ENCODE measurements around the gene ZNF24. TPM values are rescaled to one million over a fixed set of nuclear protein-coding genes. Genes with fewer than 3 reads are reported as not detected.
A peak's percentile ranks its signal among the peaks of the same experiment; 100 is the strongest.

The ZNF24 gene
- total RNA-seq, 2 experiments from 2014 or later = 46.9 to 58.9 TPM

GRCh38 chr18:35376742-35377695 is 32.8 kb upstream of the ZNF24 start, which contains the start of gene ZNF396:
Gene ZNF396 (minus strand): TSS chr18:35377337. CDS start chr18:35374292, 3,045 bp downstream.
- Mint-ChIP-seq H3K9me3 (no peaks in the 10 kb centered on the region), H3K36me3 (ENCODE audit: low read depth) (no peaks in the 10 kb centered on the region), H3K27ac (peak within 1 kb of the TSS; percentile 66), H3K4me3 (peak within 1 kb of the TSS; percentile 73), H3K4me1 (peaks cover 20% of the 10 kb centered on the region), H3K27me3 (peaks cover 16% of the 10 kb centered on the region)
- POLR2A ChIA-PET = no interaction called here
- CTCF ChIA-PET = interaction anchor here (1.0 kb wide), 1 partner anchor 9 kb away, joined by 3 read pairs; no protein-coding TSS in a partner anchor
- DNase-seq = peak; percentile 71

- Mint-ChIP-seq H3K36me3 (ENCODE audit: low read depth) (no peaks in the 10 kb centered on the region), H3K9me3 (no peaks in the 10 kb centered on the region), H3K4me1 (peaks cover 20% of the 10 kb centered on the region), H3K4me3 (peak overlapping the region; percentile 73), H3K27ac (peak overlapping the region; percentile 66), H3K27me3 (peaks cover 16% of the 10 kb centered on the region)
- ChIA-PET POLR2A (no interaction called here), CTCF (no interaction called here)
- DNase-seq = peak; percentile 13
Measured at GRCh38 chr18:35376393-35376741, 32.1 kb upstream of the ZNF24 start.

- no peak overlapping the region for H3K4me3 Mint-ChIP-seq
Measured at GRCh38 chr18:35374708-35375107, 30.5 kb upstream of the ZNF24 start.

GRCh38 chr18:35371412-35372195 is 27.4 kb upstream of the ZNF24 start:
- ChIA-PET CTCF (no interaction called here), POLR2A (no interaction called here)
- Mint-ChIP-seq H3K27me3 (no peaks in the 10 kb centered on the region), H3K9me3 (no peaks in the 10 kb centered on the region), H3K36me3 (ENCODE audit: low read depth) (no peaks in the 10 kb centered on the region), H3K27ac (no peak overlapping the region), H3K4me3 (no peak overlapping the region), H3K4me1 (peaks cover 12% of the 10 kb centered on the region)
- no peak for DNase-seq

More at GRCh38 chr18:35374708-35375107, 30.5 kb upstream of the ZNF24 start:
- no peak for DNase-seq
- H3K9me3 Mint-ChIP-seq = no peaks in the 10 kb centered on the region
- ChIA-PET CTCF (interaction anchor here (1.0 to 1.8 kb wide), 2 partner anchors 10 to 11 kb away, joined by 4 to 5 read pairs; no protein-coding TSS in a partner anchor), POLR2A (no interaction called here)
- no peaks in the 10 kb centered on the region for H3K36me3 Mint-ChIP-seq (ENCODE audit: low read depth)
- H3K27me3 Mint-ChIP-seq = peaks cover 16% of the 10 kb centered on the region
- no peak overlapping the region for H3K27ac Mint-ChIP-seq
- H3K4me1 Mint-ChIP-seq = peaks cover 20% of the 10 kb centered on the region

DNA sequence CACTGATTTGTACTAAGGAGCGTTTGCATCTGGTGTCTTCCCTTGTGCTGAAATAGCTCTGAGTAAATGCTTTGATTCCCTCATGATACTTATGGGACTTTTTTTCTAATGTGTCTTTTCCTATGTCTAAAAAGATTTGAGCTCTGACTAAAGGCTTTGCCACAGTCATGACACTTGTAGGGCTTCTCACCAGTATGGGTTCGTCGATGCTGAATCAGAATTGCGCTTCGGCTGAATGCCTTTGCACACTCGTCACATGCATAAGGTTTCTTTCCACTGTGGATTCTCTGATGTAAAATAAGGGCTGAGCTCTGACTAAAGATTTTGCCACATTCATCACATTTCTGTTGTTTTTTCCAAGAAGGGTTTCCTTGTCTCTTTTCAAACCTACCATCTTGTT is 24.9 kb upstream of the ZNF24 start:
- ChIA-PET POLR2A (no interaction called here), CTCF (no interaction called here)
- H3K27ac Mint-ChIP-seq = no peak overlapping the region
- H3K27me3 Mint-ChIP-seq = peaks cover 5% of the 10 kb centered on the region
- no peak overlapping the region for H3K4me3 Mint-ChIP-seq
- no peaks in the 10 kb centered on the region for H3K36me3 Mint-ChIP-seq (ENCODE audit: low read depth)
- no peaks in the 10 kb centered on the region for H3K9me3 Mint-ChIP-seq
- peaks cover 3% of the 10 kb centered on the region for H3K4me1 Mint-ChIP-seq
- DNase-seq = no peak

GRCh38 chr18:35368595-35368994 is 24.4 kb upstream of the ZNF24 start:
- ChIA-PET POLR2A (no interaction called here), CTCF (no interaction called here)
- Mint-ChIP-seq H3K27ac (no peak overlapping the region), H3K36me3 (ENCODE audit: low read depth) (no peaks in the 10 kb centered on the region), H3K4me3 (no peak overlapping the region), H3K9me3 (no peaks in the 10 kb centered on the region), H3K27me3 (peaks cover 5% of the 10 kb centered on the region), H3K4me1 (peaks cover 3% of the 10 kb centered on the region)
- no peak for DNase-seq

DNA sequence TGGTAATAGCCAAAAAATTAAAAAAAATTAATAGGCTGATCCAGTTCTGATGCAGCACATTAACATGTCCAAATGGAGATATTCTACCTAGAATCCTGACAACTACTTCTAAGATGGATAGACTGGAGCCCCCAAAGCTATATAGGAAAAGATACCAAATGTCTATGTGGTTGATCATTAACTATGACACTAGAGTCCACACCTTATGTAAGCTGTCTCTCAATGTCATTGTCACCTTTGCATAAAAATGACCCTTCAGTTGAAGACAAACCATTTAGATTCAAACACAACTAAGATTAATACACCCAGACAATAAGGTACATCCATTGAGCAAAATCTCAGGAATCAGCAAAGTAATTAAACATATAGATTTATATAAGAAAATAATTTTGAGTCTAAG is 18.3 kb upstream of the ZNF24 start:
- no peak overlapping the region for H3K27ac Mint-ChIP-seq
- no peak for DNase-seq
- ChIA-PET POLR2A (no interaction called here), CTCF (interaction anchor here (1.3 kb wide), 1 partner anchor 24 kb away, joined by 3 read pairs; no protein-coding TSS in a partner anchor)
- H3K36me3 Mint-ChIP-seq (ENCODE audit: low read depth) = no peaks in the 10 kb centered on the region
- no peak overlapping the region for H3K4me3 Mint-ChIP-seq
- H3K27me3 Mint-ChIP-seq = peaks cover 9% of the 10 kb centered on the region
- H3K4me1 Mint-ChIP-seq = no peaks in the 10 kb centered on the region
- H3K9me3 Mint-ChIP-seq = no peaks in the 10 kb centered on the region

GRCh38 chr18:35361570-35362321 is 17.5 kb upstream of the ZNF24 start:
- no peaks in the 10 kb centered on the region for H3K36me3 Mint-ChIP-seq (ENCODE audit: low read depth)
- POLR2A ChIA-PET = no interaction called here
- H3K27me3 Mint-ChIP-seq = peaks cover 9% of the 10 kb centered on the region
- H3K4me1 Mint-ChIP-seq = no peaks in the 10 kb centered on the region
- H3K9me3 Mint-ChIP-seq = no peaks in the 10 kb centered on the region
- no peak for DNase-seq
- H3K27ac Mint-ChIP-seq = no peak overlapping the region
- no peak overlapping the region for H3K4me3 Mint-ChIP-seq
- CTCF ChIA-PET = interaction anchor here (1.0 to 1.3 kb wide), 2 partner anchors 11 to 25 kb away, joined by 3 read pairs; no protein-coding TSS in a partner anchor

GRCh38 chr18:35355140-35355618 is 11.0 kb upstream of the ZNF24 start:
- peak; percentile 64 for DNase-seq
- CTCF ChIA-PET = interaction anchor here (0.5 to 2.3 kb wide), 3 partner anchors 10 to 109 kb away, joined by 3 to 14 read pairs (median 3); partner anchors contain the start of gene ZNF24
- H3K27me3 Mint-ChIP-seq = no peaks in the 10 kb centered on the region
- peaks cover 15% of the 10 kb centered on the region for H3K9me3 Mint-ChIP-seq
- no peak overlapping the region for H3K4me3 Mint-ChIP-seq
- H3K36me3 Mint-ChIP-seq (ENCODE audit: low read depth) = peaks cover 4% of the 10 kb centered on the region
- H3K4me1 Mint-ChIP-seq = peaks cover 5% of the 10 kb centered on the region
- H3K27ac Mint-ChIP-seq = no peak overlapping the region
- POLR2A ChIA-PET = no interaction called here

GRCh38 chr18:35352778-35353177 is 8.6 kb upstream of the ZNF24 start:
- DNase-seq = no peak
- Mint-ChIP-seq H3K27me3 (no peaks in the 10 kb centered on the region), H3K4me1 (peaks cover 5% of the 10 kb centered on the region), H3K9me3 (peaks cover 15% of the 10 kb centered on the region), H3K4me3 (no peak overlapping the region), H3K36me3 (ENCODE audit: low read depth) (peaks cover 4% of the 10 kb centered on the region), H3K27ac (no peak overlapping the region)
- CTCF ChIA-PET = no interaction called here
- POLR2A ChIA-PET = no interaction called here

- H3K4me3 Mint-ChIP-seq = no peak overlapping the region
- no peak overlapping the region for H3K27ac Mint-ChIP-seq
- H3K36me3 Mint-ChIP-seq (ENCODE audit: low read depth) = peaks cover 4% of the 10 kb centered on the region
- H3K9me3 Mint-ChIP-seq = peaks cover 15% of the 10 kb centered on the region
- peaks cover 5% of the 10 kb centered on the region for H3K4me1 Mint-ChIP-seq
- no peak for DNase-seq
- ChIA-PET POLR2A (no interaction called here), CTCF (no interaction called here)
- no peaks in the 10 kb centered on the region for H3K27me3 Mint-ChIP-seq
Measured at GRCh38 chr18:35352283-35352682, 8.1 kb upstream of the ZNF24 start.

GRCh38 chr18:35348001-35348400 is 3.8 kb upstream of the ZNF24 start:
- H3K27ac Mint-ChIP-seq = no peak overlapping the region

More at GRCh38 chr18:35348001-35348400, 3.8 kb upstream of the ZNF24 start:
- no peak for DNase-seq
- Mint-ChIP-seq H3K36me3 (ENCODE audit: low read depth) (peaks cover 12% of the 10 kb centered on the region), H3K4me1 (peaks cover 20% of the 10 kb centered on the region), H3K9me3 (peaks cover 13% of the 10 kb centered on the region), H3K4me3 (no peak overlapping the region), H3K27me3 (no peaks in the 10 kb centered on the region)
- ChIA-PET CTCF (interaction anchor here (0.6 kb wide), 1 partner anchor 73 kb away, joined by 4 read pairs; no protein-coding TSS in a partner anchor), POLR2A (no interaction called here)
